Gastroesophageal sphincter (tissue), 4 donors: ENCODE data around the gene APLP2. TPM values are rescaled to one million over a fixed set of nuclear protein-coding genes. Genes with fewer than 3 reads are reported as not detected.
A peak's percentile ranks its signal among the peaks of the same experiment; 100 is the strongest.

Source experiments
- ATAC-seq: fragments of 150-250 bp; one replicate; pipeline ENCODE4 v1.9.1; 2016; ENCODE audit warnings: mild to moderate bottlenecking, moderate library complexity
- H3K27ac ChIP-seq, 4 donors: fragments of 200-600 bp; sonication (generic) in 3 of 4; 1 replicate in 3 of 4; 2 replicates in 1 of 4; pipeline ENCODE4 v1.5.1; 2016 to 2019
- H3K27me3 ChIP-seq: fragments of 200-600 bp; sonication (generic); one replicate; pipeline ENCODE4 v1.5.1; 2019
- H3K36me3 ChIP-seq, 2 donors: fragments of 200-600 bp; sonication (generic); one replicate each; pipeline ENCODE4 v1.5.1; 2019; ENCODE audit warnings: control low read depth in 1 of 2
- H3K4me1 ChIP-seq, 3 donors: fragments of 200-600 bp; sonication (generic); 1 replicate in 2 of 3; 2 replicates in 1 of 3; pipeline ENCODE4 v1.5.1; 2016 to 2019; ENCODE audit warnings: control low read depth in 2 of 3
- H3K4me3 ChIP-seq, 2 donors: fragments of 200-600 bp; sonication (generic); one replicate each; pipeline ENCODE4 v1.5.1; 2019; ENCODE audit warnings: mild to moderate bottlenecking in 1 of 2, moderate library complexity in 1 of 2
- H3K9me3 ChIP-seq, 3 donors: fragments of 200-600 bp; sonication (generic); one replicate each; pipeline ENCODE4 v1.5.1; 2017 to 2019; ENCODE audit warnings: control low read depth in 2 of 3
- EP300 ChIP-seq: sonication (generic); formaldehyde crosslinking; IDR thresholded peaks from one replicate; pipeline ENCODE4 v1.6.1; 2017; ENCODE audit warnings: antibody characterized with exemption, mild to moderate bottlenecking
- POLR2A ChIP-seq, 2 donors: fragments of 450-650 bp; IDR thresholded peaks; one replicate each; pipeline ENCODE4 v1.6.1; 2017; ENCODE audit warnings: antibody characterized with exemption in 2 of 2, mild to moderate bottlenecking in 2 of 2, moderate library complexity in 1 of 2
- POLR2AphosphoS5 ChIP-seq: sonication (generic); formaldehyde crosslinking; IDR thresholded peaks from one replicate; pipeline ENCODE4 v1.6.1; 2017; ENCODE audit warnings: antibody characterized with exemption
- WGBS, 2 donors: methylation state at CpG; one replicate each; pipeline ENCODE4 v1.1.5; 2018; ENCODE audit warnings: low coverage in 1 of 2; 5-methylcytosine and 5-hydroxymethylcytosine counted together
- total RNA-seq, 4 donors: library from RNA; depleted of rRNA; stranded (reverse); fragments of >200 nt; gene quantifications; one replicate each; pipeline ENCODE4 v1.1.0, GENCODE V29; 2016
- TF ChIP-seq, protein P1 (sequence below), 4 experiments: fragments of 200-600 bp in 2 of 4; fragments of 450-650 bp in 2 of 4; sonication (generic) in 1 of 4; IDR thresholded peaks; one replicate each; pipeline ENCODE4 v1.5.1; 2017 to 2019; ENCODE audit warnings: antibody characterized with exemption in 4 of 4, mild to moderate bottlenecking in 2 of 4, moderate library complexity in 2 of 4

APLP2 gene
- total RNA-seq, 4 donors from 2014 or later = 386 to 533 (median 452) TPM

DNA sequence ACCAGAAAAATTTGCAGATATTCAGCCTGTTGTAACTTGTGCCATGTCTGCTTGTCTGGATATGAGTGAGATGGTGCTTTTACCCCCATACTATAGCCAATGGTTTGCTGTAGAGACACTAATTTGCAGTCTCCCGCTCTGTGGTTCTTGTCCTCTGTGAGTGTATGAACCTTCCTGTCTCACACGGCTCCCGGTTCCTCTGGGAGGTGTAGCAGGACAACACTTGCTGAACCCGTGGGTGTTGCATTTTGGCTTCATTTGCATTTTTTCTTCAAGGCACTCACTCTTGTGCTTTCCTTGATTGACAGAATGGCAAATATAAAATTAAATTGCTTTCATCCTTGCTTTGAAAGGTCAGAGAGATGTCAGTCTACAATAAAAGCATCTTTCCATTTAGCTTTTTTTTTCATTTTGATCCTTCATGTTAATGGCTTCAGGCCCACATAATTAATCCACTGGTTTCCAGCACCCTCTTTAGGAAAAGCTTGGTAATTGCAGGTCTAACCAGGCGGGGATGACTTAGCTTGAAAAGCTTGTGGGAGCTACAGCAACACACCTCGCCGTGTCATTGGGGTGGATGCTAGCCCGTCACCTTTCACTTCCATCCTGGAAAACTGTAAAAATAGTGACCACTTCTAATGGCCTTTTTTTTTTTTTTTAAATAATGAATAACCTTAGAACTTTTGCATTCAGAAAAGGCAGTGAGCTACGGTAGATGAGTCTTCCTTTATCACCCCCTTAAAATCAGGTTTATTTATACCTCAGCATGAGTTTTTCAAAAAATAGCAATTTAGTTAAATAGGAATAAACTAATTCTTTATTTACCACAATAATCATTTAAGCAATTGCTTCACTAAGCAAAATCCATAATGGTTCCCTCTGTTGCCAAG, 62.5 kb downstream of the APLP2 start:
- Histone ChIP-seq H3K27ac (peak overlapping the region in 2 of 4 donors; percentile 5 to 22), H3K36me3 (peaks cover 0 to 94% of the 10 kb centered on the region in 2 donors), H3K9me3 (no peaks in the 10 kb centered on the region), H3K4me1 (peaks cover 0 to 12% (median 0%) of the 10 kb centered on the region in 3 donors), H3K4me3 (no peak overlapping the region), H3K27me3 (no peaks in the 10 kb centered on the region)
- 44 to 55% methylated on average over 8 to 9 of the region's 9 CpGs for WGBS, 2 donors
- TF ChIP-seq POLR2A (IDR thresholded peaks at IDR 0.05) = no peak
- TF ChIP-seq, protein P1, sequence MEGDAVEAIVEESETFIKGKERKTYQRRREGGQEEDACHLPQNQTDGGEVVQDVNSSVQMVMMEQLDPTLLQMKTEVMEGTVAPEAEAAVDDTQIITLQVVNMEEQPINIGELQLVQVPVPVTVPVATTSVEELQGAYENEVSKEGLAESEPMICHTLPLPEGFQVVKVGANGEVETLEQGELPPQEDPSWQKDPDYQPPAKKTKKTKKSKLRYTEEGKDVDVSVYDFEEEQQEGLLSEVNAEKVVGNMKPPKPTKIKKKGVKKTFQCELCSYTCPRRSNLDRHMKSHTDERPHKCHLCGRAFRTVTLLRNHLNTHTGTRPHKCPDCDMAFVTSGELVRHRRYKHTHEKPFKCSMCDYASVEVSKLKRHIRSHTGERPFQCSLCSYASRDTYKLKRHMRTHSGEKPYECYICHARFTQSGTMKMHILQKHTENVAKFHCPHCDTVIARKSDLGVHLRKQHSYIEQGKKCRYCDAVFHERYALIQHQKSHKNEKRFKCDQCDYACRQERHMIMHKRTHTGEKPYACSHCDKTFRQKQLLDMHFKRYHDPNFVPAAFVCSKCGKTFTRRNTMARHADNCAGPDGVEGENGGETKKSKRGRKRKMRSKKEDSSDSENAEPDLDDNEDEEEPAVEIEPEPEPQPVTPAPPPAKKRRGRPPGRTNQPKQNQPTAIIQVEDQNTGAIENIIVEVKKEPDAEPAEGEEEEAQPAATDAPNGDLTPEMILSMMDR (IDR thresholded peaks at IDR 0.05) = peak; percentile 76 to 89 (median 86)
- ATAC-seq = peak; percentile 73

DNA sequence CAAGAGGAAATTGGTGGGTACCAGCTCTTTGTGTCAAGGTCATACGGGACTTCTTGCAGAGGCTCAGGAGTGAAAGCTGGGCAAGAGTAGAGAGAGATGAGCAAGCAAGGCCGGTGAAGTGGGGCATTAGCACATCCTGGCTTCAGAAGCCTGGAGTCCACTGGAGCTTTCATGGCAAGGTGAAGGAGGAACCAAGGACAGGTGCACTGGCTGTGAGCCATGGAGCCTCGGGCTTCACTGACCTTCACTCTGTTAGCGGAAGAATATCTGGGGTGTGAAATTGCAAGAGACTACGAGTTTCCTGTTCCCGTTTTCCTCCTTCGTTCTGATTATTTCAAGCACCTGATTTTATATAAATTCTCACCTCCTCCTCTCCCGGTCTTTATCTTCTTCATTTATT, 64.0 kb downstream of the APLP2 start:
- WGBS, 2 donors = 69 to 100% methylated on average over 1 to 7 of the region's 8 CpGs
- no peaks in the 10 kb centered on the region for H3K27me3 ChIP-seq
- H3K4me3 ChIP-seq = no peak overlapping the region
- H3K9me3 ChIP-seq = no peaks in the 10 kb centered on the region
- no peak for TF ChIP-seq POLR2A (IDR thresholded peaks at IDR 0.05)
- TF ChIP-seq, protein P1 (IDR thresholded peaks at IDR 0.05) = no peak
- no peak for TF ChIP-seq EP300
- TF ChIP-seq POLR2AphosphoS5 = no peak
- no peak for ATAC-seq
- H3K27ac ChIP-seq = no peak overlapping the region
- peaks cover 0 to 12% (median 0%) of the 10 kb centered on the region in 3 donors for H3K4me1 ChIP-seq
- peaks cover 0 to 90% of the 10 kb centered on the region in 2 donors for H3K36me3 ChIP-seq

DNA sequence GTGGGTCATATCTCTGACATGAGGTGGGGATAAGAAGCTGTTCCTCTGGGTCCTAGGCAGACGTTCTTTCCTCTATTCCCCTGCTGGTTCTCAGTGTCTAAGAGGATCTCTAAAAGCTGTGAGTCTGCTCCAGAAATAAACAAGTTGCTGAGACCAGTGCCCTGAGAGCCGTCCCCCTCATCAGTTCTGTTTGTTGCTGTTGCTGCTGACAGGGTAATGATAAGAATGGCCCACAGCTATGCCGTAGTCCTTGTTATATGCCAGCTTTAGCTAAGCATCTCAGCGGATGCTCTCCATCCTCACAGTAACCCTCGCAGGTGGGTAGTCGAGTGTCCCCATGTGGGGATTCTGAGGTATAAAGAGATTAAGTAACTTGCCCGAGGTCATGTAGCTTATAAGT, 66.4 kb downstream of the APLP2 start:
- peaks cover 0 to 9% (median 0%) of the 10 kb centered on the region in 3 donors for H3K4me1 ChIP-seq
- peaks cover 0 to 89% of the 10 kb centered on the region in 2 donors for H3K36me3 ChIP-seq
- WGBS, 2 donors = 80 to 81% methylated on average over 2 to 3 of the region's 7 CpGs
- no peak overlapping the region for H3K27ac ChIP-seq
- H3K27me3 ChIP-seq = no peaks in the 10 kb centered on the region
- TF ChIP-seq, protein P1 (IDR thresholded peaks at IDR 0.05) = no peak
- TF ChIP-seq POLR2AphosphoS5 (no peak), EP300 (no peak), POLR2A (IDR thresholded peaks at IDR 0.05) (no peak)
- ATAC-seq = no peak
- H3K9me3 ChIP-seq = no peaks in the 10 kb centered on the region
- no peak overlapping the region for H3K4me3 ChIP-seq

DNA sequence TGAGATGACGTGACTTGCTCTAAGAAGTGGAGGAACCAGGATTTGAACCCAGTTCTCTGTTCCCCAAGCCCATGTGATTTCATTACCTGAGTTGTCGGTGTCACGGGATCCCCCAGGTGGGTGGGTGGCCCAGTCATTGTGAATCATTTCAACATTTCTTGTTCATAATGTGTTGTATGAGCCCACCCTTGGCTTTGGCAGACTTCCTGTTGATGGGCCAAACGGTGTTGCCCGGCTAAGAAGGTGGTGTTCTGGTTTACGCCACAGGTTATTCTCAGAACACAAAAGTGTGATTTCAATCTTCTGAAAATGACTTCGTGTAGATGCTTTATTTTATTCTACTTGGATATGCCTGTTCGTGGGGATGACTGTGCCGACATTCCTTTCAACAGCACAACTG, 68.3 kb downstream of the APLP2 start:
- peaks cover 0 to 25% (median 0%) of the 10 kb centered on the region in 3 donors for H3K4me1 ChIP-seq
- H3K9me3 ChIP-seq = no peaks in the 10 kb centered on the region
- TF ChIP-seq, protein P1 (IDR thresholded peaks at IDR 0.05) = no peak
- TF ChIP-seq POLR2AphosphoS5 = no peak
- no peak for TF ChIP-seq EP300
- TF ChIP-seq POLR2A (IDR thresholded peaks at IDR 0.05) = no peak
- H3K27me3 ChIP-seq = no peaks in the 10 kb centered on the region
- no peak overlapping the region for H3K4me3 ChIP-seq
- no peak for ATAC-seq
- WGBS, 2 donors = 74 to 83% methylated on average over 7 to 9 of the region's 9 CpGs
- no peak overlapping the region for H3K27ac ChIP-seq
- H3K36me3 ChIP-seq = peaks cover 0 to 94% of the 10 kb centered on the region in 2 donors

DNA sequence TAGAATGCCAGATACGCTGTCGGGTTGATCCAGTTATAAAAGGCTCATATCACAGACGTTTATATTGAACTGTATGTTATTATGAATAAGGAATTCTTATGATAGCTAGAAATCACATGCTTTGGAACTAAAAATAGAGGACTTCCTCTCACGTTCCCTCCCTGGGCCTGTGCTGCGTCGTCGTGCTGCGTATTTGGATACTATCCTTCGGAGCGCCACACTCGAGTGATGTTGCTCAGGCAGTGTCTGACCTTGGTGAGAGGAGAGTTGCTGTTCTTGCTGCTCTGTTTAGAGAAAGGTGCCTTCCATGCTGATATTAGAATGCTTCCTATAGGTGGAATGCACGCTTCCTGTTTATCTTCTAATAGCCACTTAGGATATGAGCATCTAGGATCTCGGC, 69.7 kb downstream of the APLP2 start:
- 58 to 100% methylated on average over 1 to 8 of the region's 13 CpGs for WGBS, 2 donors

More for the DNA sequence above, 69.7 kb downstream of the APLP2 start:
- peaks cover 0 to 37% (median 0%) of the 10 kb centered on the region in 3 donors for H3K4me1 ChIP-seq
- peak overlapping the region in 1 of 4 donors; percentile 6 for H3K27ac ChIP-seq
- H3K9me3 ChIP-seq = no peaks in the 10 kb centered on the region
- ATAC-seq = no peak
- no peaks in the 10 kb centered on the region for H3K27me3 ChIP-seq
- H3K36me3 ChIP-seq = peaks cover 0 to 94% of the 10 kb centered on the region in 2 donors
- no peak overlapping the region for H3K4me3 ChIP-seq
- TF ChIP-seq POLR2AphosphoS5 = no peak
- no peak for TF ChIP-seq EP300
- TF ChIP-seq POLR2A (IDR thresholded peaks at IDR 0.05) = no peak
- TF ChIP-seq, protein P1 (IDR thresholded peaks at IDR 0.05) = no peak
